Thyroid gland (tissue), 4 donors: ENCODE results near the gene NR1H4. TPM values are rescaled to one million over a fixed set of nuclear protein-coding genes. Genes with fewer than 3 reads are reported as not detected.

Experiments
- DNase-seq, 2 donors: peaks; one replicate each; pipeline ENCODE4 v3.0.0-alpha.2; 2019
- H3K27ac ChIP-seq, 3 donors: fragments of 200-600 bp; sonication (generic); 1 replicate in 2 of 3; 2 replicates in 1 of 3; pipeline ENCODE4 v1.5.1; 2016 to 2019; ENCODE audit warnings: mild to moderate bottlenecking in 1 of 3, moderate library complexity in 1 of 3
- H3K27me3 ChIP-seq: fragments of 200-600 bp; sonication (generic); one replicate; pipeline ENCODE4 v1.5.1; 2019
- H3K36me3 ChIP-seq, 2 donors: fragments of 200-600 bp; sonication (generic); one replicate each; pipeline ENCODE4 v1.5.1; 2016 to 2019
- H3K4me1 ChIP-seq, 2 donors: fragments of 200-600 bp; sonication (generic); one replicate each; pipeline ENCODE4 v1.5.1; 2017 to 2019
- H3K4me3 ChIP-seq, 3 donors: fragments of 200-600 bp; sonication (generic); replicated peaks in 1 of 3; 1 replicate in 2 of 3; 2 replicates in 1 of 3; pipeline ENCODE4 v1.5.1; 2016; ENCODE audit warnings: mild to moderate bottlenecking in 1 of 3
- H3K9me3 ChIP-seq: fragments of 200-600 bp; sonication (generic); one replicate; pipeline ENCODE4 v1.5.1; 2017
- CTCF ChIP-seq, 6 experiments: fragments of 200-600 bp in 3 of 6; fragments of 450-650 bp in 3 of 6; sonication (generic) in 3 of 6; IDR thresholded peaks; one replicate each; pipeline ENCODE4 v1.5.1; 2016 to 2019; ENCODE audit warnings: antibody characterized with exemption in 6 of 6, mild to moderate bottlenecking in 2 of 6, inconsistent platforms in 1 of 6, moderate library complexity in 1 of 6
- POLR2A ChIP-seq, 2 donors: fragments of 450-650 bp; IDR thresholded peaks; one replicate each; pipeline ENCODE4 v1.6.1; 2017; ENCODE audit warnings: antibody characterized with exemption in 2 of 2, mild to moderate bottlenecking in 2 of 2, moderate library complexity in 1 of 2
- WGBS, 2 donors: methylation state at CpG; one replicate each; pipeline ENCODE4 v1.1.5; 2017; 5-methylcytosine and 5-hydroxymethylcytosine counted together
- intact Hi-C: fragments of 100-400 bp; cut with DNase I; formaldehyde crosslinking; loops from one replicate; pipeline ENCODE4 v1.15.1; 2023
- total RNA-seq, 4 donors: library from RNA; depleted of rRNA; stranded (reverse); fragments of >200 nt; gene quantifications; one replicate each; pipeline ENCODE4 v1.2.3, GENCODE V29; 2016

The NR1H4 gene
- total RNA-seq, 4 donors from 2014 or later: not detected

DNA sequence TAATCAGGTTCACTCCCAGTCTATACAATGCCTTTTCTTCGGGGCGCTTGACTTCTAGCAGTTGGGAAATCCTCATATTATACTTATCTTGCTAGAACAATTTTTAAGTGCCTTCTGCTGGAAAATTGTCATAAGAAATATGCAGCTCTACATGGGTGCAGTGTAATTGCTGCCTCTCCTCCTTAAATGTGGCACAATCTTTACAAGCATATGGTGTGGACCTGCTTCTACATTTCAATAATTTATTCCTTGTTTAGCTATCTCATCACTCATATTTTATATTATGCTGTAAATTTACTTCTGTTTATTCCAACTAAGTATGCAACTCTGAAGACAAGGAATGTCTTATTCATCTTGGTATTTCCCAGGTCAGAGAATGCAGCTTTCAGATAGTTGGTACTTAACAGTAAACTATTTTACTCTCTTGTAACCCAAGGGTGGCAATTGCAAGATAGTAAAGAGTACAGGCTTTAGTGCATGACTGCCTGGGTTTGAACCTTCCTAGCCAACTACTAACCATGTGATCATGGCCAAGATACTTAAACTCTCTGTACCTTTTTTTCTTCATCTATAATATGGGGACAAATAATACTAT, 56.2 kb downstream of the NR1H4 start:
- H3K9me3 ChIP-seq: no peaks in the 10 kb centered on the region
- 95% methylated on average over 2 of the region's 2 CpGs for WGBS, 2 donors
- H3K27me3 ChIP-seq: no peaks in the 10 kb centered on the region
- no peaks in the 10 kb centered on the region for H3K36me3 ChIP-seq
- TF ChIP-seq CTCF (IDR thresholded peaks at IDR 0.05): no peak
- no peak for TF ChIP-seq POLR2A (IDR thresholded peaks at IDR 0.05)
- no peak overlapping the region for H3K27ac ChIP-seq
- H3K4me3 ChIP-seq: no peak overlapping the region
- intact Hi-C loops: no loop called here
- no peak for DNase-seq
- no peaks in the 10 kb centered on the region for H3K4me1 ChIP-seq

GRCh38 chr12:100533376-100533775, 59.7 kb downstream of the NR1H4 start:
- Histone ChIP-seq H3K27ac (no peak overlapping the region), H3K36me3 (no peaks in the 10 kb centered on the region), H3K4me3 (no peak overlapping the region), H3K4me1 (no peaks in the 10 kb centered on the region), H3K27me3 (no peaks in the 10 kb centered on the region), H3K9me3 (no peaks in the 10 kb centered on the region)
- 87% methylated on average over 3 of the region's 3 CpGs for WGBS, 2 donors
- DNase-seq: no peak
- TF ChIP-seq POLR2A (IDR thresholded peaks at IDR 0.05): no peak
- intact Hi-C loops: no loop called here

DNA sequence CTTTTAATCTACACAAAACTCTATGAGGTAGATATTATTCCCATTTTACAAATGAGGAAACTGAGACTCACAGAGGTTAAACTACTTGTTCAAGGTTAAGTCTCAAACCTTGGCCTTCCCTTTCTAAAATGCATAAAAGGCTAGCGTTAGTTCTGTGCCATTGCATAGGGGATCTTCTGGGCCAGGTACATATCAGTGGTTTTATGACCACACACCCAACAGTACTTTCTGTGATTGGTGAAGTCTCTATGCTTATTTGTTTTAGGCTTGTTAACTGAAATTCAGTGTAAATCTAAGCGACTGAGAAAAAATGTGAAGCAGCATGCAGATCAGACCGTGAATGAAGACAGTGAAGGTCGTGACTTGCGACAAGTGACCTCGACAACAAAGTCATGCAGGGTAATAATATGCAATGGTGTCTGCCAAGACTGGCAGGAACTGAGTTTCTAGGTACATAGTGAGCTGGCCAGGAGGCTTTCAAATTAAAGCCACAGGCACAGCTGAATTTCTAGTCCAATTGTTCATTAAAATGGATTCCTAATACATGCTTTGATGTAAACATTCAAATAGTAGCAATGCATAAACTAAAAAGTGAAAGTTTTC, 61.1 kb downstream of the NR1H4 start:
- H3K27me3 ChIP-seq: no peaks in the 10 kb centered on the region
- 73 to 74% methylated on average over 6 of the region's 6 CpGs for WGBS, 2 donors
- H3K4me3 ChIP-seq: no peak overlapping the region
- H3K36me3 ChIP-seq: no peaks in the 10 kb centered on the region
- no peak overlapping the region for H3K27ac ChIP-seq
- TF ChIP-seq CTCF (IDR thresholded peaks at IDR 0.05): no peak
- no peak for TF ChIP-seq POLR2A (IDR thresholded peaks at IDR 0.05)
- intact Hi-C loops: no loop called here
- no peak for DNase-seq
- H3K4me1 ChIP-seq: no peaks in the 10 kb centered on the region
- H3K9me3 ChIP-seq: no peaks in the 10 kb centered on the region

GRCh38 chr12:100539202-100539601, 65.5 kb downstream of the NR1H4 start:
- Histone ChIP-seq H3K27me3 (no peaks in the 10 kb centered on the region), H3K9me3 (no peaks in the 10 kb centered on the region), H3K4me1 (no peaks in the 10 kb centered on the region), H3K4me3 (no peak overlapping the region), H3K36me3 (no peaks in the 10 kb centered on the region), H3K27ac (no peak overlapping the region)
- TF ChIP-seq POLR2A (IDR thresholded peaks at IDR 0.05) (no peak), CTCF (IDR thresholded peaks at IDR 0.05) (no peak)
- DNase-seq: peak in 1 of 2 donors; percentile 28
- intact Hi-C loops: no loop called here
- 23 to 34% methylated on average over 2 of the region's 2 CpGs for WGBS, 2 donors

GRCh38 chr12:100544165-100544564, 70.5 kb downstream of the NR1H4 start:
- no peaks in the 10 kb centered on the region for H3K9me3 ChIP-seq
- no peak for TF ChIP-seq CTCF (IDR thresholded peaks at IDR 0.05)
- no peak for TF ChIP-seq POLR2A (IDR thresholded peaks at IDR 0.05)
- H3K4me1 ChIP-seq: no peaks in the 10 kb centered on the region
- no peaks in the 10 kb centered on the region for H3K27me3 ChIP-seq
- no peak for DNase-seq
- no peak overlapping the region for H3K4me3 ChIP-seq
- no peak overlapping the region for H3K27ac ChIP-seq
- H3K36me3 ChIP-seq: no peaks in the 10 kb centered on the region
- WGBS, 2 donors: 86 to 90% methylated on average over 4 of the region's 4 CpGs
- intact Hi-C loops: no loop called here
